Keratinocyte (primary cell): ENCODE measurements around the gene PPTC7. TPM values are rescaled to one million over a fixed set of nuclear protein-coding genes. Genes with fewer than 3 reads are reported as not detected.

Experiments
- DNase-seq: peaks from one replicate; pipeline ENCODE4 v3.0.0-alpha.2; 2011; ENCODE audit warnings: low read depth, missing footprints, low spot score
- FAIRE-seq: peaks from 2 replicates; lab custom pipeline; 2011; peaks lifted over from hg19 to GRCh38; lab: Jason Lieb, UNC
- H2AFZ ChIP-seq: 2 replicates; pipeline ENCODE4 v1.6.0; 2012; ENCODE audit warnings: low read length, control low read depth, inconsistent platforms; ENCODE audit not compliant: control insufficient read depth
- H3K27ac ChIP-seq: 2 replicates; pipeline ENCODE4 v1.5.1; 2011; ENCODE audit warnings: low read length; ENCODE audit not compliant: control insufficient read depth, insufficient read depth
- H3K27me3 ChIP-seq: 3 replicates; pipeline ENCODE4 v1.6.0; 2011; ENCODE audit warnings: low read length; ENCODE audit not compliant: control insufficient read depth, insufficient read depth; ENCODE audit errors: extremely low read depth
- H3K36me3 ChIP-seq, 2 experiments: 2 replicates in 1 of 2; 3 replicates in 1 of 2; pipeline ENCODE4 v1.5.1; 2011; ENCODE audit warnings: low read length in 2 of 2, mild to moderate bottlenecking in 1 of 2; ENCODE audit not compliant: control insufficient read depth in 2 of 2, insufficient read depth in 2 of 2; ENCODE audit errors: extremely low read depth in 1 of 2
- H3K4me1 ChIP-seq: 3 replicates; pipeline ENCODE4 v1.5.1; 2011; ENCODE audit warnings: low read length; ENCODE audit not compliant: control insufficient read depth, insufficient read depth; ENCODE audit errors: extremely low read depth
- H3K4me2 ChIP-seq: 3 replicates; pipeline ENCODE4 v1.6.0; 2011; ENCODE audit warnings: low read depth, low read length; ENCODE audit not compliant: control insufficient read depth, insufficient read depth; ENCODE audit errors: extremely low read depth
- H3K4me3 ChIP-seq, 3 experiments: fragments of 200-600 bp in 1 of 3; sonication (generic) in 1 of 3; 2 replicates in 2 of 3; 3 replicates in 1 of 3; pipeline ENCODE4 v1.5.1; 2011 to 2016; ENCODE audit warnings: low read length in 3 of 3, mild to moderate bottlenecking in 3 of 3, control low read depth in 2 of 3, inconsistent platforms in 1 of 3, low read depth in 1 of 3, mixed read lengths in 1 of 3, mixed run types in 1 of 3, moderate library complexity in 1 of 3; ENCODE audit not compliant: control insufficient read depth in 2 of 3, insufficient read depth in 2 of 3; ENCODE audit errors: extremely low read depth in 1 of 3
- H3K79me2 ChIP-seq: 2 replicates; pipeline ENCODE4 v1.6.0; 2012; ENCODE audit warnings: low read length; ENCODE audit not compliant: control insufficient read depth, insufficient read depth
- H3K9ac ChIP-seq: 3 replicates; pipeline ENCODE4 v1.6.0; 2011; ENCODE audit warnings: low read length; ENCODE audit not compliant: control insufficient read depth, insufficient read depth; ENCODE audit errors: extremely low read depth
- H3K9me1 ChIP-seq: 3 replicates; pipeline ENCODE4 v1.6.0; 2011; ENCODE audit warnings: low read length; ENCODE audit not compliant: control insufficient read depth, insufficient read depth; ENCODE audit errors: extremely low read depth
- H3K9me3 ChIP-seq: 2 replicates; pipeline ENCODE4 v1.5.1; 2012; ENCODE audit warnings: low read depth, low read length; ENCODE audit not compliant: control insufficient read depth
- H4K20me1 ChIP-seq: 3 replicates; pipeline ENCODE4 v1.6.0; 2011; ENCODE audit warnings: low read length; ENCODE audit not compliant: control insufficient read depth, insufficient read depth; ENCODE audit errors: extremely low read depth
- CTCF ChIP-seq, 3 experiments: IDR thresholded peaks in 1 of 3; conservative IDR thresholded peaks in 1 of 3; optimal IDR thresholded peaks in 1 of 3; 2 replicates in 2 of 3; 3 replicates in 1 of 3; pipeline versions ENCODE3 to v1.5.1; 2011; ENCODE audit warnings: low read length in 3 of 3, mild to moderate bottlenecking in 3 of 3, moderate library complexity in 2 of 3, control low read depth in 1 of 3, inconsistent platforms in 1 of 3; ENCODE audit not compliant: insufficient read depth in 2 of 3; ENCODE audit errors: extremely low read depth in 1 of 3
- EZH2 ChIP-seq: IDR thresholded peaks from one replicate; pipeline ENCODE4 v1.6.1; 2012; ENCODE audit warnings: inconsistent platforms, mild to moderate bottlenecking, low read length, moderate library complexity
- dilution Hi-C: fragments of 300-500 bp; cut with MboI; formaldehyde crosslinking; loops from one replicate; pipeline ENCODE4 v1.7.0; 2020; ENCODE audit warnings: low sequenced_read_pairs; ENCODE audit not compliant: extremely low pct_ligation_motif_present
- polyA plus RNA-seq, 5 experiments: library from polyadenylated mRNA; depleted of rRNA in 3 of 5; stranded (reverse) in 3 of 5; stranded (forward) in 1 of 5; unstranded in 1 of 5; fragments of >200 nt; gene quantifications; 1 replicate in 1 of 5; 2 replicates in 3 of 5; 3 replicates in 1 of 5; pipeline versions ENCODE4 v1.2.1 to v1.2.3, GENCODE V29; 2011 to 2012; ENCODE audit warnings: missing spikeins in 2 of 5, low read depth in 1 of 5, low replicate concordance in 1 of 5
- small RNA-seq, 3 experiments: library from RNA; depleted of rRNA; stranded (forward); fragments of <200 nt; gene quantifications; one replicate each; pipeline ENCODE3, GENCODE V24; 2012; ENCODE audit warnings: low read depth in 3 of 3, low replicate concordance in 1 of 3; ENCODE audit not compliant: insufficient read length in 3 of 3

PPTC7 gene
- polyA plus RNA-seq, 1 donor (not counting 4 experiments of a cell fraction or from before 2014, with no cell fraction given): 35.9 TPM

DNA sequence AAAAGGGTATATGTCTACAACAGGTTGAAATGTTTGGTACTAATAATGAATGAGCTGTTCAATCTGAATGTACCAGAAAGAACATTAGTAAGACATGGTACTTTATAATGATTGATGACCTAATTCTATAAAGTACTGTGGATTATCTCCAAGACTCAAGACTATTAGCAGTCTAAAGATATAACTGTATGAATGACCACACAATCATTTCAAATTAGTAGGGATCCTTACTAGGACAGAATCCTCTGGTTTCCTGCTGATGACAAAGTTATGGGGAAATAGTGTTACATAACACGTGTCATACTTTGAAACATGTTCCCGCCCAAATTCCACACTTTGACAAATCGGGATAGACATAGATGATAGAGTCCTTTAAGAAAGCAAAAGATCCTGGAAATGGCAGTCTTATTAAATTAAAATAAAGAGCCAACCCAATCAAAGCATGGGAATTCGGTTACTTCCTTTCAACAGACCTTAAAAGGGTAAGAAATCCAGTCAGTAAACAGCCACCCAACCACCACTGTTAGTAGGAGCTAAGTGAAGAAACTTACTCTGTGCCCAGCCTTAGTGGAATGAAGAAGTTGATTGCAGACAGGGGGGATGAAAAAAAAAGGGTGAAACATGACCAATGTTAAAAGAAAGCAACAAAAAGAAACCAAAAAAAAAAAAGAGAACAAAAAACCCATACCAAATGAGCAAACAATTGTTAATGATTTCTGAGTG lies 84.0 kb downstream of the PPTC7 start:
- peaks cover 3 to 9% of the 10 kb centered on the region in 2 experiments for H3K36me3 ChIP-seq
- FAIRE-seq: no peak
- dilution Hi-C loops: no loop called here
- peaks cover 52% of the 10 kb centered on the region for H3K79me2 ChIP-seq
- H3K9me3 ChIP-seq: no peaks in the 10 kb centered on the region
- no peak overlapping the region for H3K4me3 ChIP-seq
- DNase-seq: no peak
- peak overlapping the region; percentile 9 for H3K4me2 ChIP-seq
- H3K27me3 ChIP-seq: no peaks in the 10 kb centered on the region
- H3K9me1 ChIP-seq: no peaks in the 10 kb centered on the region
- TF ChIP-seq EZH2: no peak
- TF ChIP-seq CTCF (optimal IDR thresholded peaks at IDR 0.05 in 1 of 3, IDR thresholded peaks at IDR 0.05 in 1 of 3, conservative IDR thresholded peaks at IDR 0.05 in 1 of 3; ENCODE audit: extremely low read depth in 1 of 3, insufficient read depth in 2 of 3, low read length in 3 of 3): no peak
- no peaks in the 10 kb centered on the region for H4K20me1 ChIP-seq
- H3K27ac ChIP-seq: no peak overlapping the region
- no peak overlapping the region for H2AFZ ChIP-seq
- H3K4me1 ChIP-seq: peaks cover 20% of the 10 kb centered on the region
- no peak overlapping the region for H3K9ac ChIP-seq

Small RNA genes lying within 50 kb of the gene (small RNA-seq; reads per million reads assigned to genes)
- gene RF00278: 0 reads per million in 3 experiments
- 0 reads per million in 3 experiments for gene RN7SL387P

Other genes with a start within 250 kb of the PPTC7 start
- gene ANAPC7, start 179.6 kb downstream of the PPTC7 start, polyA plus RNA-seq: 49.4 to 68.2 TPM (median 52.8 TPM) in 3 replicates
- 90.0 to 139 TPM (median 106 TPM) in 3 replicates for gene ARPC3, start 133.0 kb downstream of the PPTC7 start, polyA plus RNA-seq
- gene GPN3, start 115.1 kb downstream of the PPTC7 start, polyA plus RNA-seq: 22.8 to 35.5 TPM (median 31.6 TPM) in 3 replicates
- gene FAM216A, start 114.5 kb downstream of the PPTC7 start, polyA plus RNA-seq: 7.8 to 15.3 TPM (median 11.8 TPM) in 3 replicates
- 165 to 219 TPM (median 166 TPM) in 3 replicates for gene VPS29, start 81.2 kb downstream of the PPTC7 start, polyA plus RNA-seq
- gene RAD9B, start 81.0 kb downstream of the PPTC7 start, polyA plus RNA-seq: 0.15 to 0.41 TPM (median 0.31 TPM) in 3 replicates
- 14.4 to 31.8 TPM (median 30.6 TPM) in 3 replicates for gene TCTN1, start 30.8 kb upstream of the PPTC7 start, polyA plus RNA-seq
- 1.1 to 2.1 TPM (median 1.2 TPM) in 3 replicates for gene HVCN1, start 105.8 kb upstream of the PPTC7 start, polyA plus RNA-seq
- 77.4 to 158 TPM (median 83.3 TPM) in 3 replicates for gene PPP1CC, start 159.6 kb upstream of the PPTC7 start, polyA plus RNA-seq